Stimulated activated CD4-positive, alpha-beta T cell treated with anti-CD3 and anti-CD28 coated beads, TNF-alpha, amount 100 ng/mL, for 1 hour (primary cell): ENCODE measurements around the gene MOB2.

Experiments
- DNase-seq, 3 donors: peaks; one replicate each; pipeline ENCODE4 v3.0.0-alpha.2; 2020; ENCODE audit warnings: low read depth in 3 of 3, low spot score in 1 of 3

The MOB2 gene, protein sequence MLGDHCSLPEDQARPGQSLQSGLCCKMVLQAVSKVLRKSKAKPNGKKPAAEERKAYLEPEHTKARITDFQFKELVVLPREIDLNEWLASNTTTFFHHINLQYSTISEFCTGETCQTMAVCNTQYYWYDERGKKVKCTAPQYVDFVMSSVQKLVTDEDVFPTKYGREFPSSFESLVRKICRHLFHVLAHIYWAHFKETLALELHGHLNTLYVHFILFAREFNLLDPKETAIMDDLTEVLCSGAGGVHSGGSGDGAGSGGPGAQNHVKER

DNA sequence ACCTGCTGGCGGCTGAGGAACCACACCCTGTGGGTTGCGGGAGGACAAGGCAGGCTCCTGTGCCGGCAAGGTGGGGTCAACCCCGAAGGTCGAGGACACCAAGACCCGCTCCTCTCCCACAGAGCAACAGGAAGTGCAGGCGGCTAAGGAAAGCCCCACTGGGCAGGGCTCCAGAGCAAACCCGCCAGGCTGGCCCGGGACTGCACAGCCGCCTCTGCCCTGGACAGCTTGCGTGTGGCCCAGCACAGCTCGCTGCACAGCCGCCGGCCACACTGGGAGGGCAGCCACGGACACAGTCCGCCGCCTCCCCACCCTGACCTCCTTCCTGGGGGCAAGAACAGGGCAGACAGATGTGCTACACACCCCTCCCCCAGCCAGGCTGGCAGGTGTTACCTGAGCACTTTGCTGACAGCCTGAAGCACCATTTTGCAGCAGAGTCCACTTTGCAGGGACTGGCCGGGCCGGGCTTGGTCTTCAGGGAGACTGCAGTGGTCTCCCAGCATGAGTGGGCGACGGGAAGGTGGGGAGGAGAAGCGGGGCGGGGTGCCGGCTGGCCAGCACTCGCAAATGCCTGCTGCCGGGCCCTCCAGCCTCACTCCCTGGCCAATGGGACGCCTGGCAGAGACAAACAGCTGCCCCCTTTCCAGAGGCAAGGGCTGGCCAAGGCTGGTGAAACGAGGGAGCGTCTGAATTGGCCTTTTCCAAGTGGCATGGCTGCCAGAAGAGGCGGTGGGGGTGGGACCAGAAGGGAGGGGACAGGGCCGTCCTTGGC, at the start of gene MOB2:
TSS of gene MOB2 (minus strand) at position 726 of the 772 bp plus-strand sequence. CDS start at position 503, 223 bp downstream.
- no peak for DNase-seq

DNA sequence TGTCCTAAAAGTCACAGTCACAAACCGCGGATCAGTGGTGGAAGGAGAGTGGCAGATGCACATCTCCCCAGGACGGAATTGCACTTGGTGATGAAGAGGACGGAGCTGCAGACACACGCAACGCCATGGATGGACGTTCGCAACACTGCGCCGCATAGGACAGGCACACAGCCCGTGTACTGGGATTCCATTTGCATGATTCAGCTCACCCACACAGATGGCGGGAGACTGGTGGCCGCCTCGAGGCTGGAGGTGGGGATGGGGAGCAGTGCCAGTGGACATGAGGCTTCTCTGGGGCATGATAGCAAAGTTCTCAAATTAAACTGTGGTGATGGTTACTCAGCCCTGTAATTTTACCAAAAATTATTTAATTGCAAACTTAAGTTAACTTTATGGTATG, 48.1 kb upstream of the MOB2 start:
- no peak for DNase-seq

DNA sequence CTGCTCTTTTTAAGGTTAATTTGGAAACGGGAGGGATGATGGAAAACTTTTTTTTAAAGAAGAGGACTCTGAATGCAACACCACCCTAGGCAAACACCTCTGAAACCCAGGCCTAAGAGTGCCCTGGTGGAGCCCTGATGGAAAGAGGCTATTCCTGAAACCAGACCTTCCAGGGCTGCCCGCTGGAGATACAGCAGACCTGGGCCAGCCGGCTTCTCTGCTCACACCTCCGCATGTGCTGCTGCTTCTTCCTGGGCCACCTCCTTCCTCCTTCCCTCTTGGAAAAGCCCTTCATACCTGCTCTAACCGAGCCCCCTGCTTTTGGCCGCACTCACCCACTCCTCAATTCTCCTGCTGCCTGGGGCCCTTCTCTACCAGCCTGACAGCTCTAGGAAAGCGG, 47.6 kb upstream of the MOB2 start:
- no peak for DNase-seq

DNA sequence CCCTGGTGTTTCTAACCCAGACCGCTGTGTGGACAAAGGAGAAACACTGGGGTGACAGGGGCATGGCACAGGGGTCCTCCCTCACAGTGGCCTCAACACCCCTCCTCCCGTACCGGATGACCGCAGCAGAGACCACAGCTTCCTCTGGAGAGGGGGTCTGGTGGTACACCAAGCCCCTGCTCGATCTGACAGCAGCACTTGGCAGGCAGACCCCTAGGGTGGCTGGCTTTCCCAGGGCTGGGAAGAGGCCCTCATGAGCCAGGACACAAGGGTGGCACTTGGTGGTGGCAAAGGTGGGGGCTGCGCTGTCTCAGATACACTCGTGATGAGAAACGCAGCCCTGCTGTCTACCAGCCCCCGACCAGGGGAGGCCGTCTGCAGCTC, 46.8 kb upstream of the MOB2 start:
- no peak for DNase-seq

DNA sequence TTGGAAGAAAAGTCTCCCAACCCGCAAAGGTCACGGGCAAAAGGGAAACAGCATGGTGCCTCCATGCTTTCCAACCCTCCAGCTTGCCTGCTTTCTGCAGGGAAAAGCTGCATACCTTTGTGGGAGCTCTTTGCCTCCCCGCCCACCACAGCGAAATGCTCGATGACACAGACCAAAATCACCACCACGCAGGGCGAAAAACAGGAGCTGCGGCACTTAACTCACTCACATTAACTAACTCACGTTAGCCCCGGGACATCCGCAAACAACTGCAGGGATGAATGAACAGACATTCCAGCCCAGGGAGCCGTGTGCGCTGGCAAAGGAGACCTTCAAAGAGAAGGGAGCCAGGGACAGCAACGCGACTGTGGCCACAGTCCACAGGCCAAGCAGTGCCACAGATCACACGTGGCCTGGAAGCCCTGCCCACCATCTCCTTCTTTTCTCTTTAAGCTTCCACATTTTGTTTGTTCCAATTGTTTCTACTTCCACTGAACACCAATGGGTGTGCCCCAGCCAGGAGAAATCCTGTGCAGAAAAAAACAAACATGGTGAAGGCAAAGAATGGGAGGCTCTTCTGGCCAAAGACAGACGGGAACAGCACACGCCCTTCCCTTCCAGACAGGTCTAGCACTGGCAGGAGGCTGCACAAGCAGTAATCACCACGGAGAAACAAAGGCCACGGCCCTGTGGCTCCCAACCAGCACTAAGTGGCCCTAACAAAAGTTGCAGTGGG, 46.2 kb upstream of the MOB2 start:
- DNase-seq: no peak

DNA sequence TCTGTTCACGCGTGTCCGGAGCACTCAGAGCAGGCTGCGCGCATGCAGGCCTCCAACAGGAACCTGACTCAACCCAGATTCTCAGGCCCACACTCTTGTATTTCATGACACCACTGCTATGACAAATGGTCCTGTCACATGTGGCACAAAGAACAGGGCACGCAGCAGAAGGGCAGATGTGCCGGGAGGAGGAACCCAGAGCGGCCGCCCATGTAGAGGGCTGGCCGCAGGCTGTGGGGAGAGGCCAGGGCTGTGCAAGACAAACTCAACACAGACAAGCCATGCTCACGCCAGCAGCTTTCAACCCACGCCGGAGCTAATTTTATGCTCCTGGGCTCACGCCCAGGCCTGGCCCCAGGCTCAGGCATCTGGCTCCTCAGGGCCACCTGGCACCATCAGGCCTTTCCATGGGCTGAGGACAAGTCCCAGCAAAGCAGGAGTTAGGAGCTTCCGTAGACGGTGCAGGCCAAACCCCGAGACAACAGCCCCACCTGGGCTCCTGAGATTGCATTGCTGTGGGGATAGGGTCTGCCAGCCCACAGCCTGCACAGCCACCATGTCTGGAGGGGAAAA, 45.5 kb upstream of the MOB2 start:
- DNase-seq: no peak

DNA sequence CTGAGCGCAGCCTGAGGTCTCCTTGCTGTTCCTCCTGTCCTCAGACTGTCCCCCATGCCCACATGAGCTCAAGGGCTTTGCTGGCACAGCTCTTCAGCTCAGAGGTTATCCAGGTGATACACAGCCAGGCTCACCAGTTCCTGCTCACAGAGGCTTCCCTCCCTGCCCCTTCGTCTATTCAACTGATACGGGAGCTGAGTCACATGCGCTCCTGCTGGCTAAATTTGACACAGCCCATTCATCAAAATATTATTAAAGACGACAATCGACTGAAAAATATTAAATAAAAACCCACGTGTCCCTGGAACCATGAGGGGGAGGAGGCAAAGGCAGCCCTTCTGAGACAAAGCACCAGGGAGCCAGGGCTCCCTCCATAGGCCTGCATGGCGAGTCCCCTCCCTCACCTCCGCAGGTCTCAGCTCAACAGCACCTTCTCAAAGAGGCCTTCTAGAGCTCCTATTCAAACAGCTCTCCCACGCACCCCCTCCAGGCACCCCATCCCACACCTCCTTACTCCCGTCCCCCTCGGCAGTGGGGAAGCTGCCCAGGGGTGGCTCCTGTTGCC, 45.0 kb upstream of the MOB2 start:
- DNase-seq: no peak

DNA sequence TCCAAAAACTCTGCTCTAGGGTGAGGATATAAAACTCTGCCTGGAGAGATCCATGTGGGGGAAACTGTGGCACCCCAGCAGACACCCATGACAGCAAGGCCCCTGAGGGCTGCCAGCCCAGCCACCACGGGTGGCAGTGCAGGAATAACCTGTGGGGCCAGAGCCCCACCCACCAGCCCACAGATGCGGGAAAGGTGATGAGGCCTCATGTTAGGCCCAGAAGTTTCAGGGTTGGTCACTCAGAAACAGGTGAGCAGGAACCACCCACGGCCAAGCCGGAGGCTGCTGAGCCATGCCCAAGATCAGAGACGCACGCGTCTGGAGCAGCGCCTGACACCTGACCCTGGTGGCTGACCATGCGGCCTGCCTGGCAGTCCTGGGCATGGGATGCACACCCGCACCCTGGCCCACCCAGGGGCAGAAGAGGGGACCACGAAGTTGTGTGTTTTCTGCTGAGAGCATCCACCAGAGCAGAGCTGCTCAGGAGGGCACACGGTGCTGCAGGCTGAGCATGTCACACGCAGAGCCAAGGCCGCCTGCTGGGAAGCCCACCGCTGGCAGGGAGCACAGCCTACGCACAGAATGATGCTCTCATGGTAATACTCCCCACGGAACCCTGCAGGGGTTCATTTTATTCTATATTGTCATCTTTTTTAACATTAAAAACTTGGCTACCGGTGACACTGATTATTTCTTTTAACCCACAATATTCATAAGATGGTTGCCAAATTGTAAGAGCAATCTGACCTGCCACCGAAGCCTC, 44.3 kb upstream of the MOB2 start:
- DNase-seq: no peak

DNA sequence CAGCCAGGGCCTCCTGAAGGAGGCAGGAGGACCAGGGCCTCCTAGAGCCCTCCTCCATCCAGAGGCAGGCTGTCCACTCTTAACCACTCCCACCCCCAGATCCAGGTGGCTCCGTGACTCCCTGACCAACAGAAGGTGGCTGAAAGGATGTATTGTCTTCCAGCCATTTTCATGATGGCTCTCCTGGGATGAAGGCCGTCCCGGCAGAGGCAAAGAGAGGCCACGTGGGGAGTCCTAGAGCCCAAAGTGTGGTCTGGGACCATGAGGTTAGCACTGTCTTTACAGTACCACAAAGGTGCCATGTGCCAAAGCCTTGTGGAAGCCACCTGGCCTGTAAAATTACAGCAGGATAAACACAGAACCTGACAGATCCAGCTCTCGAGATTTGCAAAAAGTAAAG, 43.2 kb upstream of the MOB2 start:
- DNase-seq: no peak

DNA sequence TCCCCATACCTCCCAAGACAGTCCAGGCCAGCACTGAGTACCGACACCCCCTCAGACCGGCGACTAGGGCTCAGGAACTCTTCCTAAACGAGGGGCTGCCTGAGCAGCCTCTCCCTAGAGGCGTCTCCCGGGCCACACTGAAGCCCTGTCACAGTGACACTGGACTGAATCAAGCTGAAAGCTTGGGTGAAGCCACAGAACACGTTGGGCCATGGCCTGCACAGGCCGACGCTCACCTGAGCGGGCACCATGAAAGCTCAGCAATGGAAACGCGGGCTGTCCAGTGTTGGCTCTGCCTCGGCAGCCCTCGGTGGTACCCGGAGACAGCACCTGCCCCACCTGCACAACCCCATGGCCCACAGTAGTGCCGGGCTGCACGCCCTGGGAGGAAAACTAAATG, 42.7 kb upstream of the MOB2 start:
- no peak for DNase-seq

DNA sequence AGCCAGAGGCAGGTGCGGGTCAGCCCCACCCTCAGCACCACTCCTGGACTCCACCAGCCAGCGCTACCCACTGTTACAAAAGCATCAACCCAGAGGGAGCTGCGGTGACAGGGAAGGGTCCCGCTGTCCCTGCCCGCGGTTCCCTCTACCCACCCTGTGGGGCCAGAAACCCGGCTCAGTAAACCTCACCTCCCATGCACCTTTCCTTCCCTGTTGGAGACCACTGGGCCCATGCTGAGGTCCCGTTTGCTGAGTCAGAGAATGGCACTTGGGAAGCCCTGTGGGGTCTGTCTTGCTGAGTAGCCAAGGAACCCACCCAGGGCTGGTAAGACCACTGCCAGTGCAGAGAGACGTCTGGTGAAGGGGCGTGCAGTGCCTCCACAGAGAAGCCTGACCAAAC, 42.1 kb upstream of the MOB2 start:
- DNase-seq: no peak

DNA sequence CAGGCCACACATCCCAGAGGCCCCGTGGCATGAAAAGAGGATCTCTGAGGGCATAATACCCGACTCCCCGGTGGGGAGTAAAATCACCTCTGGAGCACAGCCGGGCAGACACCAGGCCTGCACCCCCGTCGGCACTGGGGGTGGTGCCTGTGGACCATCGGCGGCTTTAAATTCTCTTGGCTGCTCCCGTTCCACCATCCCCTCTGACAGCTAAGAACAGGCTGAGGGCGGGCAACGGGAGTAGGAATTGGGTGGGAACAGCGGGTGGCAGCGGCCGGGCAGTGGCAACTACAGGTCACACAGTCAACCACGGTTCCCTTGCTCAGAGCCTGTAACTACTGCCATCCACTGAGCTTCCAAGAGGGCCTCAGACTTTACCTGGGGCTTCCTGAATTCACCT, 40.2 kb upstream of the MOB2 start:
- no peak for DNase-seq

DNA sequence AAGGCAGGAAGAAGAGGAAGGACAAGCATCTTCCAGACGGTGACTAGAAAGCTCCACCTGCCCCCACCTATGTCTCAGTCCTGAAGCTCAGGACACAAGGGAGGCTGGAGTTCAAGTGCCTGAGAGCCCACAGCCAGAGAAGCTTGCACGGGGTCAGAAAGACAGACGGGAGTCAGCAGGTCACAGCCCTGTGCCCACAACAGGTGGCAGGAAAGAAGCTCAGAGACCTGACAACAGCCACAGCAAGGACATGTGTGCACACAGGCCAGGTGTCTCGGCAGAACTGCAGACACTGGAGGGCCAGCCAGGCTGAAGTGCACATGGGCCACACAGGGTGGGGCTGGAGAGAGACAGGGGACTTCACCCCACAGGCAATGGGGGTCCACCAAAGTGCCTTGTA, 37.2 kb upstream of the MOB2 start:
- no peak for DNase-seq

DNA sequence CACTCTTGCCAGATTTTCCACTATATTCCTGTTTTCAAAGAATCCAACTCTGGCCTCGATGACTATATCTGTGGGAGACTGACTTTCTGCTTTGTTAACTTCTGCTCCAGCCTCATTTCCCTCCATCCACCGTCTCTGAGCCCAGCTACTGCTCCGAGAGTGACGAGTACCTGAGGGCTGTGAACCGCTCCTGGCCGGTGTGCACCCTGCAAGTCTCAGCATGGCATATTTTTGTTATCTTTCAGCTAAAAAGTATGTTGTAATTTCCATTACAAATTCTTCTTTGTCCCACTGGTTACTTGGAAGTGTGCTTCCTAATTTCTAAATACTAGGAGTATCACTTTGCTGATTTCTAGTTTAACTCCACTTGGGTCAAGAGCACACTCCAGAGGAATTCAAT, 36.5 kb upstream of the MOB2 start:
- DNase-seq: no peak

DNA sequence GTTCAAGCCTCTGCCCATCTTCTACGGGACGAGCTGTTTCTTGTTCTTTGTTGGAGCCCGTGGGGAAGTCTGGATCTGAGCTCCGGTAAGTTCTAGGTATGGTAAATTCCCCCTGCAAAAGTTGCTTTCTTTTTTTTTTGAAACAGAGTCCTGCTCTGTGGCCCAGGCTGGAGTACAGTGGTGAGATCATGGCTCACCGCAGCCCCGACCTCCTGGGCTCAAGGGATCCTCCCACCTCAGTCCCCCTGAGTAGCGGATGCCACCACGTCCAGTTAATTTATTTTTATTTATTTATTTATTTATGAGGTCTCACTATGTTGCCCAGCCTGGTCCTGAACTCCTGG, 35.5 kb upstream of the MOB2 start:
- DNase-seq: no peak

DNA sequence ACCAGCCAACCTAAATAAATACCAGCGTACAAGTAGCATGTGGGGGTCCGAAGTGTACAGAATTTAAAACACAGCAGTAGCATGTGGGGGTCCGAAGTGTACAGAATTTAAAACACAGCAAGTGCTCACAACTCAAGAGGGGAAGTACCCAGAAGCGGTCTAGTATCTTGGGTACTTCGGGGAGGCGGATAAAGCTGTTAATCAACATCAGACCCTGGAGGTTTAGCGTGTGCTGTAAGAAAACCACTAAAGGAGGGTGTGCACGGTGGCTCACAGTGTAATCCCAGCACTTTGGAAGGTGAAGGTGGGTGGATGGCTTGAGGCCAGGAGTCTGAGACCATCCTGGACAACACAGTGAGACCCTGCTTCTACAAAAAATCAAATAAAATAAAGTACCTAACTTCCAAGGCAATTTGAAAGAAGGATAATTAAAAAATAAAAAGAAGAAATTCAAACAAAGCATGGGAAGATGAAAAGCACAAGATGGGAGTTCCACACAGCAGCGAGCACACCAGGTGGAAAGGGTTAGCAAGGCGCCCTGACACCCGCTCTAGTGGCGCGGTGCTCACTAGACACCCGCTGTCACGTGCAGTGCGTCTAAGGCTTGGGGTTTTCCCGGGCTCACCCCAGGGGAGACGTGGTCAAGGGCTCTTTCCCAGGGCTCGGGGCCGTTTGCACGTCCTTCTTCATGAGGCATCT, 35.0 kb upstream of the MOB2 start:
- DNase-seq: no peak

DNA sequence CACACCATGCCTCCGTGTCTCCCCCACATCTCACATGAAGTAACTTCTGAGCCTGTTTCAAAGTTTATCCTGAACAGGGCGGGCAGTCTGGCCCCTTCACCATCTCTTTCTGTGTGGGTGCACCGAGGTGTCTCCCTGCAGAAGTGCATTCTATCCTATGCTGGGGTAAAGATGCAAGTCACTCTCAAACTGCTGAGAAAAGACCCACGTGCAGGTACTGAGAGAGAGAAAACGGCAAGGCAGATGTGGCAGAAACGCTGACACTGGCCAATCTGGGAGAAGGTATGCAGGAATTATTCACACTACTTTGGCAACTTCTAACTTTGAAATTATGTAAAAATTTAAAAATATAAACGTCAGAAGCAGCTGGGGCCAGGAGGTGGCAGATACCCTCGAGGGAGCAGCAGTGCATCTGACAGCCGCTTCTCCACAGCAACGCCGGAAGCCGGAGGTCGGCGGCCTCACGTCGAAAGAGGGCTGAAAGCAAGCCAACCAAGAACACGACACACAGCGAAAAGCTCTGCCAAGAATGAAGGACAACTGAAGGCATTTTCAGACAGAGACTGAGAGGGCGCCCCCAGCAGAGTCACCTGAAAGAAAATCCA, 34.2 kb upstream of the MOB2 start:
- DNase-seq: no peak

DNA sequence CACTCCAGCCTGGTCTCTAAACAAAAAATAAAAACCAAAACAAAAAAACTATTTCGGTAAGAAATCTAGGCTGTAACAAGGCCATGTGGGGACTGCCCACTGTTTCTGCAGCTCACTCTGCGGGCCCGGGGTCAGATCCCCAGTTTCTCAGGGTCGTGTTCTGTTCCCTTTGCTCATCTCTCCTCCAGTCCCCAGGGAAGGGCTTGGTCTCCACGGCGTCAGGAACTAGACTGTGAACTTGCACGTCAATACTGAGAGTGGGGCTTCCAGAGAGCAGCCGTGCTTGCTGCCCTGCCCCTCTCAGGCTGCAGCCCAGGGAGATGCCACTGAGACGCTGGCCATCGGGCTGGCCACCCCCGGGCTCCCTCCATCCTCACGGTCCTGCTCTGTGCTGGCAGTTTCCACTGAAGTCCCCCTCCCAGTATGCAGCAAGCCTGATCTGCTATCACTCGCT, 33.7 kb upstream of the MOB2 start:
- DNase-seq: no peak

DNA sequence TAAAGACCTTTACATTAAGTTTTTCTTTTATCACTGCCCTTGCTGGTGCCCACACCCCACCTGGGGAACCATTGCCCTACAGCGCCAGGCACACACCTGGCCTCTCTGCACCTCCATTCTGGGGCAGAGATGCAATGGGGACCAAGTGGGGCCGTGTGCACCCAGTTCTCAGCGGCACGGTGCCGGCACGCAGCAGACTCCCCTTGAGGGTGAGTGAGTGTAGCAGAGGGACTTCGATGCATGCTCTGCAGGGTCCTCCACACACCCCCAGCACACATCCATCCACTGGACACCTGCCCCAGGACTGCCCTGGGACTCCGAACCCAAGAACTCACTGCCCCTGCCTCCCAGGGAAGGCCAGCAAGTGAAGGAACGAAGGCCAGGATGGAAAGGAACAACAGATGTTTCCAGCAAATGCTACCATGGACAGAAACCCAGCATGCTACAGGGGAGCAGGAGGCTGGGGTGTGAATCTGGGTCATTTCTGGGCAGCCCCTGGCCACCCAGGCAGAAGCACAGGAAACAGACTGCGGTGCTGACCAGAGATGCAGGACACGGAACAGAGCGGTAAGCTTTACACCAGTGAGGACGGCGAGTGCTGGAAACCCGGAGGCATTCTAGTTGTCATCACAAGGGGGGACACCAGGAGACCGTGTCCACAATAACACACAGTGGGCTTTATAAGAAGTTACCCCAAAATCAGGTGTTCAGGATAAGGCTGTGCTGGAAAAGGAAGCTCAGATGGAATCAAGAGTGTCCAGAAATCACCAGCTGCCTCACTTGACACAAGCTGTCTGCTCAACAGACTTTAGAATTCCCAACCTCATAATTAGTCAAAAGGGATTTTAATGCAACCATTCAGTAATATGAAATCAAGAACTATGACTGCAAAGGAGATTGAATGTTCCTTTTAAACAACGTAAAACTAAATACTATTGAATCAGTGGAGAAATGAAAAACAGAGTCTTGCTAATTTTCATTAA, 32.7 kb upstream of the MOB2 start:
- no peak for DNase-seq
